Endothelial cell of umbilical vein (primary cell): ENCODE data around the gene RAB40A. TPM values are rescaled to one million over a fixed set of nuclear protein-coding genes. Genes with fewer than 3 reads are reported as not detected.
"Not testable (repeated sequence)": the region's sequence is repeated elsewhere in the genome, so short reads cannot be mapped to it uniquely, and the experiment has no call there.

Source experiments
- BruUV-seq: library from RNA; stranded (reverse); fragments of 400-500 nt; replicated peaks from 2 replicates; lab custom pipeline; 2021; lab: Mats Ljungman, UMichigan
- CTCF ChIA-PET: fragments of 300-600, 350-600 bp; sonication (Branson Sonifier 250); formaldehyde crosslinking; loops from one replicate; lab custom pipeline; 2021; ENCODE audit warnings: antibody characterized with exemption, inconsistent platforms; lab: Charles Lee
- POLR2A ChIA-PET: fragments of 300-600, 350-600 bp; sonication (Branson Sonifier 250); formaldehyde crosslinking; loops from one replicate; lab custom pipeline; 2021; ENCODE audit warnings: antibody characterized with exemption, inconsistent platforms; lab: Charles Lee
- DNase-seq: peaks from one replicate; pipeline ENCODE4 v3.0.0-alpha.2; 2011; ENCODE audit warnings: low read depth, low spot score
- FAIRE-seq: peaks from 2 replicates; lab custom pipeline; 2011; peaks lifted over from hg19 to GRCh38; lab: Jason Lieb, UNC
- H2AFZ ChIP-seq: 2 replicates; pipeline ENCODE4 v1.6.0; 2012; ENCODE audit warnings: low read depth, low read length, control low read depth, inconsistent platforms
- H3K27ac ChIP-seq: 2 replicates; pipeline ENCODE4 v1.5.1; 2011; ENCODE audit warnings: low read depth, mild to moderate bottlenecking, control low read depth, low read length, moderate library complexity; ENCODE audit not compliant: insufficient read depth
- H3K27me3 ChIP-seq, 2 experiments: 2 replicates each; pipeline versions ENCODE4 v1.6.0 to v1.6.1; 2011; ENCODE audit warnings: low read length in 2 of 2, mixed read lengths in 1 of 2; ENCODE audit not compliant: control insufficient read depth in 2 of 2, insufficient read depth in 2 of 2
- H3K36me3 ChIP-seq, 2 experiments: 2 replicates in 1 of 2; 3 replicates in 1 of 2; pipeline ENCODE4 v1.5.1; 2011; ENCODE audit warnings: low read length in 2 of 2, mild to moderate bottlenecking in 1 of 2, moderate library complexity in 1 of 2; ENCODE audit not compliant: control insufficient read depth in 2 of 2, insufficient read depth in 2 of 2; ENCODE audit errors: extremely low read depth in 1 of 2
- H3K4me1 ChIP-seq: 3 replicates; pipeline ENCODE4 v1.5.1; 2011; ENCODE audit warnings: mild to moderate bottlenecking, low read length; ENCODE audit not compliant: control insufficient read depth, insufficient read depth; ENCODE audit errors: extremely low read depth
- H3K4me2 ChIP-seq: 2 replicates; pipeline ENCODE4 v1.6.1; 2011; ENCODE audit warnings: low read length, control low read depth, mixed read lengths; ENCODE audit not compliant: insufficient read depth
- H3K4me3 ChIP-seq, 3 experiments: fragments of 200-600 bp in 1 of 3; sonication (generic), shearing (Covaris generic) in 1 of 3; replicated peaks in 1 of 3; 2 replicates each; pipeline ENCODE4 v1.5.1; 2011 to 2016; ENCODE audit warnings: control low read depth in 3 of 3, low read length in 3 of 3, mild to moderate bottlenecking in 2 of 3, inconsistent platforms in 1 of 3, low read depth in 1 of 3, moderate library complexity in 1 of 3; ENCODE audit not compliant: insufficient read depth in 1 of 3
- H3K79me2 ChIP-seq: 2 replicates; pipeline ENCODE4 v1.6.0; 2012; ENCODE audit warnings: low read length, inconsistent platforms; ENCODE audit not compliant: control insufficient read depth, insufficient read depth
- H3K9ac ChIP-seq: replicated peaks from 2 replicates; pipeline ENCODE3; 2011; ENCODE audit warnings: low read length, control low read depth; ENCODE audit not compliant: insufficient read depth; ENCODE audit errors: extremely low read depth
- H3K9me1 ChIP-seq: replicated peaks from 3 replicates; pipeline ENCODE4 v1.6.0; 2011; ENCODE audit warnings: mild to moderate bottlenecking, low read length; ENCODE audit not compliant: control insufficient read depth, insufficient read depth; ENCODE audit errors: extremely low read depth
- H3K9me3 ChIP-seq: replicated peaks from 2 replicates; pipeline ENCODE4 v1.5.1; 2012; ENCODE audit warnings: low read length, inconsistent platforms; ENCODE audit not compliant: control insufficient read depth, insufficient read depth
- H4K20me1 ChIP-seq: replicated peaks from 2 replicates; pipeline ENCODE3; 2011; ENCODE audit warnings: mild to moderate bottlenecking, low read length; ENCODE audit not compliant: control insufficient read depth, insufficient read depth; ENCODE audit errors: extremely low read depth
- EZH2 ChIP-seq: IDR thresholded peaks from 2 replicates; pipeline ENCODE4 v1.6.1; 2012; ENCODE audit warnings: borderline replicate concordance, low read depth, mild to moderate bottlenecking, moderate library complexity, low read length, inconsistent platforms; ENCODE audit not compliant: severe bottlenecking
- FOS ChIP-seq: IDR thresholded peaks from 2 replicates; pipeline ENCODE4 v1.6.1; 2011; ENCODE audit warnings: mild to moderate bottlenecking, low read length, moderate library complexity, borderline replicate concordance; ENCODE audit not compliant: insufficient read depth
- GATA2 ChIP-seq: IDR thresholded peaks from 2 replicates; pipeline ENCODE4 v1.7.0; 2011; ENCODE audit warnings: low read depth, mild to moderate bottlenecking, moderate library complexity, mixed read lengths, low read length; ENCODE audit not compliant: insufficient read length, insufficient read depth
- JUN ChIP-seq: IDR thresholded peaks from 2 replicates; pipeline ENCODE4 v1.6.1; 2011; ENCODE audit warnings: borderline replicate concordance, low read depth; ENCODE audit not compliant: insufficient read length, insufficient read depth
- MAX ChIP-seq: IDR thresholded peaks from 2 replicates; pipeline ENCODE4 v1.6.1; 2011; ENCODE audit not compliant: insufficient read depth, insufficient read length
- MYC ChIP-seq: IDR thresholded peaks from one replicate; pipeline ENCODE4 v1.6.1; 2011; ENCODE audit warnings: mild to moderate bottlenecking, low read depth, low read length
- POLR2A ChIP-seq: IDR thresholded peaks from 2 replicates; pipeline ENCODE4 v1.6.1; 2012; ENCODE audit warnings: low read depth, mild to moderate bottlenecking, control low read depth, low read length
- POLR2AphosphoS5 ChIP-seq: IDR thresholded peaks from 2 replicates; pipeline ENCODE4 v1.6.1; 2012; ENCODE audit warnings: low read depth, mild to moderate bottlenecking, control low read depth, low read length, moderate library complexity; ENCODE audit not compliant: insufficient read depth
- dilution Hi-C: fragments of 300-500 bp; cut with MboI; formaldehyde crosslinking; loops from one replicate; pipeline ENCODE4 v1.15.0; 2019; ENCODE audit warnings: low sequenced_read_pairs; ENCODE audit not compliant: extremely low pct_ligation_motif_present
- intact Hi-C: fragments of 100-400 bp; cut with micrococcal nuclease; formaldehyde crosslinking; loops from one replicate; pipeline ENCODE4 v1.10.0; 2022
- polyA plus RNA-seq, 4 experiments: library from polyadenylated mRNA; depleted of rRNA in 3 of 4; stranded (reverse) in 3 of 4; unstranded in 1 of 4; fragments of >200 nt; gene quantifications; 2 replicates each; pipeline versions ENCODE4 v1.2.1 to v1.2.3, GENCODE V29; 2011 to 2012; ENCODE audit warnings: missing spikeins in 1 of 4
- total RNA-seq: library from RNA; stranded (reverse); gene quantifications from 2 replicates; pipeline ENCODE4 v1.2.3, GENCODE V29; 2021
- TF ChIP-seq, protein P1 (sequence below), 2 donors: IDR thresholded peaks; 1 replicate in 1 of 2; 2 replicates in 1 of 2; pipeline ENCODE4 v1.5.1; 2011; ENCODE audit warnings: low read length in 2 of 2, mild to moderate bottlenecking in 2 of 2, moderate library complexity in 2 of 2, control low read depth in 1 of 2, inconsistent platforms in 1 of 2, low read depth in 1 of 2; ENCODE audit not compliant: insufficient read depth in 1 of 2; ENCODE audit errors: extremely low read depth in 1 of 2

Gene RAB40A
- total and polyA plus RNA-seq, 2 donors (not counting 3 experiments of a cell fraction or from before 2014, with no cell fraction given), result 0.30 to 0.58 TPM

GRCh38 chrX:103489733-103490132, 29.6 kb downstream of the RAB40A start:
- H3K9me3 ChIP-seq, H3K27me3 ChIP-seq, H3K4me3 ChIP-seq, H4K20me1 ChIP-seq, H3K36me3 ChIP-seq, H3K9me1 ChIP-seq, dilution Hi-C loops, H3K27ac ChIP-seq, H3K79me2 ChIP-seq, H3K4me2 ChIP-seq, BruUV-seq, H3K4me1 ChIP-seq, POLR2A ChIA-PET, H2AFZ ChIP-seq, H3K9ac ChIP-seq: not testable (repeated sequence)
- DNase-seq (peak; percentile 49), FAIRE-seq (peak; percentile 35)
- TF ChIP-seq, protein P1, sequence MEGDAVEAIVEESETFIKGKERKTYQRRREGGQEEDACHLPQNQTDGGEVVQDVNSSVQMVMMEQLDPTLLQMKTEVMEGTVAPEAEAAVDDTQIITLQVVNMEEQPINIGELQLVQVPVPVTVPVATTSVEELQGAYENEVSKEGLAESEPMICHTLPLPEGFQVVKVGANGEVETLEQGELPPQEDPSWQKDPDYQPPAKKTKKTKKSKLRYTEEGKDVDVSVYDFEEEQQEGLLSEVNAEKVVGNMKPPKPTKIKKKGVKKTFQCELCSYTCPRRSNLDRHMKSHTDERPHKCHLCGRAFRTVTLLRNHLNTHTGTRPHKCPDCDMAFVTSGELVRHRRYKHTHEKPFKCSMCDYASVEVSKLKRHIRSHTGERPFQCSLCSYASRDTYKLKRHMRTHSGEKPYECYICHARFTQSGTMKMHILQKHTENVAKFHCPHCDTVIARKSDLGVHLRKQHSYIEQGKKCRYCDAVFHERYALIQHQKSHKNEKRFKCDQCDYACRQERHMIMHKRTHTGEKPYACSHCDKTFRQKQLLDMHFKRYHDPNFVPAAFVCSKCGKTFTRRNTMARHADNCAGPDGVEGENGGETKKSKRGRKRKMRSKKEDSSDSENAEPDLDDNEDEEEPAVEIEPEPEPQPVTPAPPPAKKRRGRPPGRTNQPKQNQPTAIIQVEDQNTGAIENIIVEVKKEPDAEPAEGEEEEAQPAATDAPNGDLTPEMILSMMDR (IDR thresholded peaks at IDR 0.05; ENCODE audit: extremely low read depth in 1 of 2, insufficient read depth in 1 of 2, low read depth in 1 of 2, low read length in 2 of 2), result peak; percentile 31 to 44
- intact Hi-C loops, result loop anchor here (1.0 kb wide), 1 partner anchor 278 kb away; no protein-coding TSS in a partner anchor
- CTCF ChIA-PET, result interaction anchor here (1.1 to 2.7 kb wide), 9 partner anchors 9 to 538 kb away, joined by 3 to 25 read pairs (median 8); no protein-coding TSS in a partner anchor

GRCh38 chrX:103488794-103489193, 30.5 kb downstream of the RAB40A start:
- Histone ChIP-seq H3K9me3 (no peaks in the 10 kb centered on the region), H3K9ac (no peak overlapping the region), H3K36me3 (no peaks in the 10 kb centered on the region), H3K27ac (no peak overlapping the region), H4K20me1 (no peaks in the 10 kb centered on the region), H3K79me2 (no peaks in the 10 kb centered on the region), H2AFZ (no peak overlapping the region), H3K4me3 (no peak overlapping the region), H3K27me3 (no peaks in the 10 kb centered on the region), H3K4me1 (no peaks in the 10 kb centered on the region), H3K4me2 (no peak overlapping the region), H3K9me1 (no peaks in the 10 kb centered on the region)
- ChIA-PET POLR2A (no interaction called here), CTCF (interaction anchor here (1.3 to 2.7 kb wide), 3 partner anchors 10 to 538 kb away, joined by 4 to 25 read pairs (median 10); no protein-coding TSS in a partner anchor)
- FAIRE-seq, result no peak
- TF ChIP-seq POLR2AphosphoS5, result no peak
- TF ChIP-seq GATA2, result no peak
- TF ChIP-seq MAX, result no peak
- TF ChIP-seq, protein P1 (IDR thresholded peaks at IDR 0.05; ENCODE audit: extremely low read depth in 1 of 2, insufficient read depth in 1 of 2, low read depth in 1 of 2, low read length in 2 of 2), result no peak
- TF ChIP-seq FOS, result no peak
- no peak for TF ChIP-seq POLR2A
- no peak for TF ChIP-seq EZH2
- TF ChIP-seq MYC, result no peak
- TF ChIP-seq JUN, result no peak
- no TSS peak for BruUV-seq
- intact Hi-C loops (loop anchor here (1.0 kb wide), 1 partner anchor 277 kb away; no protein-coding TSS in a partner anchor), dilution Hi-C loops (no loop called here)
- DNase-seq, result no peak
